ENCODE data around the gene AXIN1.
"Not testable (repeated sequence)": the region's sequence is repeated elsewhere in the genome, so short reads cannot be mapped to it uniquely, and the experiment has no call there.

The AXIN1 gene

GRCh38 chr16:354971-355461, 2.5 kb upstream of the AXIN1 start:
- DNase-seq (ENCODE audit: low read depth, low spot score): no peak

GRCh38 chr16:354291-354881, 1.9 kb upstream of the AXIN1 start:
- DNase-seq (ENCODE audit: low read depth, low spot score): no peak

GRCh38 chr16:353404-354290, 1.1 kb upstream of the AXIN1 start:
- DNase-seq (ENCODE audit: low read depth, low spot score): no peak

- no peak for DNase-seq (ENCODE audit: low read depth, low spot score)
Measured at GRCh38 chr16:351804-352520, 561 bp downstream of the AXIN1 start.

GRCh38 chr16:350203-350602, 2.3 kb downstream of the AXIN1 start:
- no peak for DNase-seq (ENCODE audit: low read depth, low spot score)

- DNase-seq (ENCODE audit: low read depth, low spot score): no peak
Measured at GRCh38 chr16:349211-349610, 3.3 kb downstream of the AXIN1 start.

- DNase-seq (ENCODE audit: low read depth, low spot score): not testable (repeated sequence)
Measured at GRCh38 chr16:348495-348894, 4.0 kb downstream of the AXIN1 start.

- DNase-seq (ENCODE audit: low read depth, low spot score): no peak
Measured at GRCh38 chr16:347203-347602, 5.3 kb downstream of the AXIN1 start.

- no peak for DNase-seq (ENCODE audit: low read depth, low spot score)
Measured at GRCh38 chr16:346587-346986, 5.9 kb downstream of the AXIN1 start.

- DNase-seq (ENCODE audit: low read depth, low spot score): no peak
Measured at GRCh38 chr16:345772-346171, 6.8 kb downstream of the AXIN1 start.

GRCh38 chr16:342455-343213, 9.9 kb downstream of the AXIN1 start:
- no peak for DNase-seq (ENCODE audit: low read depth, low spot score)

- not testable (repeated sequence) for DNase-seq (ENCODE audit: low read depth, low spot score)
Measured at GRCh38 chr16:341974-342336, 10.6 kb downstream of the AXIN1 start.

GRCh38 chr16:341095-341973, 11.2 kb downstream of the AXIN1 start:
- DNase-seq (ENCODE audit: low read depth, low spot score): not testable (repeated sequence)

- no peak for DNase-seq (ENCODE audit: low read depth, low spot score)
Measured at GRCh38 chr16:340370-341091, 12.0 kb downstream of the AXIN1 start.

GRCh38 chr16:339680-340079, 12.8 kb downstream of the AXIN1 start:
- DNase-seq (ENCODE audit: low read depth, low spot score): no peak

GRCh38 chr16:337975-338575, 14.4 kb downstream of the AXIN1 start:
- no peak for DNase-seq (ENCODE audit: low read depth, low spot score)

- no peak for DNase-seq (ENCODE audit: low read depth, low spot score)
Measured at GRCh38 chr16:337437-337836, 15.1 kb downstream of the AXIN1 start.

GRCh38 chr16:336269-336668, 16.3 kb downstream of the AXIN1 start:
- no peak for DNase-seq (ENCODE audit: low read depth, low spot score)

GRCh38 chr16:334861-335632, 17.5 kb downstream of the AXIN1 start:
- DNase-seq (ENCODE audit: low read depth, low spot score): not testable (repeated sequence)

All from smooth muscle cell of the brain vasculature (primary cell).